GM21786 (cell line): ENCODE results near the gene BMP6.
"Not testable (repeated sequence)": the region's sequence is repeated elsewhere in the genome, so short reads cannot be mapped to it uniquely, and the experiment has no call there.

ENCODE experiments used
- ATAC-seq: cut with Tn5 transposase; IDR thresholded peaks from one replicate; pipeline ENCODE4 v1.9.1; 2021; ENCODE audit not compliant: unreplicated experiment

Gene BMP6

DNA sequence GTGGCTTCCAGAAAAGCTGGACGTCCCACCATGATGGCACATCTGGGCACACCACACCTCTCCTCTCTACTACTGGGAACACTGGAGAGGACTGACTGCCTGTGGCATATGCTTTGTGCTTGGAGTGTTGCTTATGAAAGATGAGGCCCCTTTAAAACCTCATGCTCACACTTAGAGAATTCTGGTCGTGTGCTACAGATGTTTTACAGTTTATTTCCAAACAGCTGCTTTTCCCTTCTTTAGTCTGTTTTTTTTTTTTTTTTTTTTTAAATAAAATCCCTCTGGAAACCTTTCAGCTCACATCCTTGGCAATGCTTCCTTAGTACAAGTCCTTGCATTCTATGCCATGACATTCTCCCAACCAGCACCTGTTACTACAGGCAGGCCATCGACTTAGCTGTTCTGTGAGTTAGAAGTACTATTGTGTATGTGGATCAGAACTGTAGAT is 60.3 kb downstream of the BMP6 start:
- ATAC-seq, result no peak

DNA sequence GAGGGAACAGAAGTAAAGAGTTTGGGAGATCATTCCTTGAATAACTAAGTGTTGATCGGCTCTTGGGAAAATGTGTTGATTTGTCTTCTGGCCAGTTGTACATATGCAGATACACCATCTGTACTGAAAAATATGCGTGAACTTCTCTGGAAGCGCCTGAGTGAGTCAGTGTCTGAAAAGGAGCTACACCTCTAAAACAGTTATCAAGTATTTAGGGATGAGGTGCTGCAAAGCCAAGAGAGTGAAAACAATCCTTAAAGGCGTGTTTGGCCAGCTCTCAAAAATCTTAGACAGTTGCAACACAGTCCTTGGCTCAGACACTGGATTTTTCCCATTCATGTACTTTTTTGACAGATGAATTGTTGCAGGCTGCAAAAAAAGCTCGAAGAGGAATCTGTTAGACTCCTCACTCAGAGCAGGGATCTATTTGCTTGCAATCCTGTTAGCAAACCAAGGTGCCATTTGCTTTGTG is 61.3 kb downstream of the BMP6 start:
- no peak for ATAC-seq

DNA sequence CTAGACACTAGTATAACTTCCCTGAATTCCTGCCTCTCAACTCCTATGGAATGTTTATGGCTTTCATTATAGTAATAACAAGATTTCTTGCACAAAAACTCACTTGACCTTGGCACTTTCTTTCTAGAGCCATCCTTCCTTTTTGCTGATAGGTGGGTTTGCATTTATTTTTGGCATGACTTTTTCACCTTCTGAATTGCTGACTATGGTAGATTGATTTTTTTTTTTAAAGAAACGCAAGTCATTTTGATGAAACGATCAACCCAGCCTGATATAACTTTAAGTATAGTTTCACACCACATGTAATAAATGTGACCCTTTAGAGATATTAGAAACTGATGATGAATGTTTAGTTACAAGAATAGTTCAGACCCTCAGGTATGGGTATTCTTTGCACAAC is 61.8 kb downstream of the BMP6 start:
- ATAC-seq, result no peak

DNA sequence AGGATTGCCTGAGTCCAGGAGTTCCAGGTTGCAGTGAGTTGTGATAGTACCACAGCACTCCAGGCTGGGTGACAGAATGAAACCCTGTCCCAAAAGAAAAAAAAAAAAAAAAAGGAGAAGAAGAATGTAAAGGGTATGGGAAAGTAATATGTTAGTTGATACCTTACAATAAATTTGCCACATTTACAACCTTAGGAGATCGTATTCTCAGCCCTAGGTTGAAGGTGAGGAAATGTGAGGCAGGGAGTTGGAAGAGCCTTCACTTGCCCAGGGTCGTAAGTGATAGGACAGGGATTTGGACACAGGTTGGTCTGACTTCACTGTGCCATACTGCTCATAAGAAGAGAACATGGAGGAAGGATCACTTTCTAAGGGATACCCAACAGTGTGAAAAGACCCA is 68.6 kb downstream of the BMP6 start:
- ATAC-seq, result no peak

DNA sequence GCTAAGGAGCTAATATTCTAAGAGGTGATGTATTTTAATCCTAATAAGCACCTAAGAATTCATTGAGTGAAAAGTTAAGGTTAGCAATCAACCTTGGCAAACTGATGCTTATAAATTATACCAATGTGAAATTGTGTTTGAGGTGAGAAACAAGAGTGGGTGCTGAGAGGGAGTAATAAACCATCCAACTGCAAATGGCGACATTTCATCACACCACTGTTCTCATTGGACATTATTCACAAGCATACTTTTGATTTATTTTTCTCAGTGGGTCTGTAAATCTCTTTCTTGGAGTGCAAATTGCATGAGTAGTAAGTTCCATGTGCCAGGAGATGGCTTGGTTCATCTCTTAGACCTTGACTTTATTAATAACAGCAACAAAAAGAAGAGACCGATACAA is 71.5 kb downstream of the BMP6 start:
- ATAC-seq, result no peak

DNA sequence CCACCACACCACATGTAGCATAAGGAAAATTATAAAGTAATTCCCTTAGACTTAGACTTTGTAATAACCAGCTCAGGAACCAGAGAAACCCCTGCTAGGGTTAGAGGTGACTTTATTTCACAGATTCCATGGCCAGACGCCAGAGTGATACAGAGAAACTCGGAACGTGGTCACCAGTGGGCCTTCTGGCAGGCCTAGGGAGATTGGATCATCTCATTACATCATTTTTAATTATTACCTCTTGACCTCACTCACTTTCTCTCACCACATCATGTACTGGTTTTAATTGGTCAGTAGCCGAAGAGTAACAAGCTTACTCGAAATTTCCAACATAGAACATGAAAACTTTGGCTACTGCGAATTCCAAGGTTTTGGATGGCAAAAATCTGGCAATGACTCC is 72.9 kb downstream of the BMP6 start:
- ATAC-seq, result no peak

DNA sequence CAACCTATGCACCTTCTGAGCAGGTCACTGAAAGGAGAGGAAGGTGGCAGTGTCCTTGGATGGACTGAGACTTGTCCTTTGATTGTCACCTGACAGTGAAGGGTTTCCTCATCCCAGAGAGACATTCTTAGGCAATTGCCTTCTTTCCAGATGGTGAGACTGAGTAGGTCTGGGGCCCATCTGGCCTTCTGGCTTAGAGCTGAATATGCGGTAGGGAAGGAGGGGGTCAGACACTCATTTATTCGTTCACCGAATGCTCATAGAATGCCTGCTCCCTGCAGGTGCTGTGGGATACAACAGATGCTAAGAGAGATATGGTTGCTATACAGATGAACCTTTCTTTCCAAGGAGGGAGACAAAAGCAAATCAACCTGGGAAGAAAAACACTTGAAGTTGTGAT is 76.8 kb downstream of the BMP6 start:
- ATAC-seq, result no peak

DNA sequence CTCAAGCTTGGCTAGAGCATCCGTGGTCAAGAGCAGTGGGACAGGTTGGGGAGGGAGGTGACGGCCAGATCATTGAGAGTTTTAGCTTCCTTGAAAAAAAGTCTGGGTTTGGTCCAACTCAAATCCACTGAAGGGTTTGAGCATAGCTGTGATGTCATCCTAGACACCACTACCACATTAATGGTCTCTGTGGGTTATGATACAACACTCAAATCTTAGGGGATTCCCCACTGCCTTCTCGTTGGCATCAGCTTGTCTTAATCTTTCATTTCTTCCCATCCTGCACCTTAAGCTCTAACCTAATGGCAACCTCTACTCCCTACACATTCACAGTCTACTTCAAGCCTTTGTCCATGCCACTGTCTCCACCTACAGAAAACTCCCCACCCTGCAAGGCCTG is 77.3 kb downstream of the BMP6 start:
- ATAC-seq, result no peak

DNA sequence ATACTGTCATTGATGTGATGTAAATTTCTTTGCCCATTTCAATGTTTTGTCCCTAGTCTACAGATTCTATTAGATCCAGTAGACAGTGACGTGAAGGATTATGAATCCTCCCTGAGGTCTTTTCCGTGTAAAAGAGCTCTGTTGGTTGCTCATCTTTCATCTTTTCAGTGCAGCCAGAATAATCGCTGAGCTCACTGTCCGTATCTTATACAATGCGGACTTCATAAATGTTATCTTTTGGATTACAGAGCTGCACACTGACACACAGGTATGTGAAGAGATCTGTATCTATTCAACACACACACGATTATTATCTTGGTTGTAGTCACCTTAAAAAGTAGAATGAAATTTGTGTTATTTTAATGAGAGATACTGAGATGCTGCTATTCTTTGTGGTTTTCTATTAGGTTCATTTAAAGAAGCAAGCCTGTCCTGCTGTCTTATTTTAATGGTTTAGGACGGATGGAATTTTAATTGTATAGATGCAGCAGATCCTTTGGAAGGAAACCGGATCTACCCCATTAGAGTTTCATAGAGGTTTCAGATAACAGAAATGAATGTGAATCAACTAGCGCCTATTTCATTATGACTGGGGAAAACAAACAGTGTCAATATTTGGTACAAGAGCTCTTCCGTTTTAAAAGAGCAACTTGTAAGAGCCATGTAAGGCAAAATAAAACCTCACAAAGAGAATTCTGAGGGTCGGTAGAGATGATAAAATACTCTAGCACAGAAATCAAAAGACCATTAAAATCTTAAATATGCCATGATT is 79.4 kb downstream of the BMP6 start:
- no peak for ATAC-seq

DNA sequence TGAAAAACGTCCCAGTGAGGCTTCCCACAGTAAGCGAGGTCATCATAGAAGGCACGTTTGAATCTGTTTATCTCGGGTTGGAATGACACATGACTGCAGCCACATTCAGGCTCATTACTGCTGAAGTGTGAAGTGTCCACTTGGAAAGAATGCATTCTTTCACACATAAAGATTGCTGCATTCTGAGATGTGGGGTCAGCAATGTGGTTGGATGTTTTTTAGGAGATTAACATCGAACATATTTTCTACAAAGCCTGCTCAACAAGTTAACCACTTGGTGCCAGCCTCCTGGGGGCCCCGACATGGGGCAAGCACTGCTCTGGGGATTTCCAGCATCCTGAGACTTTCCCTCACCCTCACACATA is 79.9 kb downstream of the BMP6 start:
- ATAC-seq, result no peak

DNA sequence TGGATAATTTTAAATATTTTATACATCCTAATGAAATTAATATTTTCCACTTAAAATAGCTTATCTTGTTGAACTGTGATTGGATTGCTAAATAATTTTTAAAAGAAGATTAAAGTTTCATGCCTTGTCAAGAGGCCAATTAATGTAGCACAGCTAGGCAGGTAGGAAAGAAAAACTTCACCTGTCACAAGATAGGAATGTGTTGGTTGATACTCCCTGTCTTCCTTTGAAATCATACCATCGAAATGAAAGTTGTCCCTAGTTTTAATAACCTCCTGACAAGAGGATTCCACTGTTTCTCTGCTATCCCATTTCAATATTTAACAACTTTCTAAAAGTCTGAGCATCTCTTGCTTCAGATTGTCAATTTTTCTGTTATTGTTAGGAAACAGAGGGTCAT is 80.8 kb downstream of the BMP6 start:
- ATAC-seq, result no peak

DNA sequence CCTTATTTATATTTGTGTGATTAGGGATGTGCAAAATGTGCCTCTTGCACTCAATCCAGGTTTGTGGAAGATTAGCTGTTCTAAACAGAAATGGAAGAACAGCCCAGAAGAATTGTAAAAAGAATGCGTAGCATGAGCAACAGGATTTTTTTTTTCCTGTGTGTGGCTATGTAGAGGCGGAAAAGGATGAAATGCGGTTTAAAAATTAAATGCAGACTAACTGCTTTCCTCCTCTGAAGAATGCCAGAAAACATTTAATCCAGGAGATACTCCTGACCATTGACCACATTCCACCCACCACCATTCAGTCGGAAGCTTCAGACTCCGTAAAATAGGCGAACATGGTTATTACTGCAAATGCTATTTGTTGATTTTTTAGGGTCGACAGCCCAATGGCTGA is 83.4 kb downstream of the BMP6 start:
- no peak for ATAC-seq

DNA sequence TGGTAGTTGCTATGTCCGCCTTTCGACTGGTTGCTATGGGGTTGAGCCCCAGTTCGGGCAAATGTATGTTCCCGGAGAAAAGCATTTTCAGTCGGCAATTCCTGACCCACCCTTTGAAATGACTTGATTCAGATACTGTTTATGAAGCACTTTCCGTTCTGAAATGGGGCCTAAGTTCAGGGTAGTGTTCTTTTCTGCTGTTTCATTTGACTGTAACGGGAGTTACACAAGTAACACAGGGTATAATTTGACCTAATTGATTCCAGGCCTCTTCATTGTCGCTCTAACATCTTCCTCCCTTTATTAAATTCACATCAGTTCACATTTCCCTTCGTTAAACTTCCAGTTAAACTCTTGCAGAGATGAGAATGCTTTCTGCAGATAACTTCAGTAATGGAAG is 85.5 kb downstream of the BMP6 start:
- no peak for ATAC-seq

DNA sequence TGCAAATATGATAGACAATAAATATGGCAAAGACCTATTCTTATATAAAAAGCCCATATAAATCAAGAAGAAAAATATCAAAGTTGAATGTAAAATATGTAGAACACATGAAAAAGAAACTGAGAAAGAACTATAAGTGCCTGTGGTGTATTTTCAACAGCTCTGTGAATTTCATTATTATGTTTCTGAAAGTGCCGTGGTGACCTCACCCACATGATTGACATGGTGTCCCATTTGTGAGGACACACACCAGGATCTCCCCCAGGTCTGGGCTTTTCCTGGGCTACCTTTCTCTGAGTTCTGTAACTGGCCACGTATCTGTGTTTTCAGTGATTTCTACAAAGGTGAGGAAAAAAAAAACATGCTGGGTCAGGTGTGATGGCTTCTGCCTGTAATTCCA is 86.7 kb downstream of the BMP6 start:
- no peak for ATAC-seq

DNA sequence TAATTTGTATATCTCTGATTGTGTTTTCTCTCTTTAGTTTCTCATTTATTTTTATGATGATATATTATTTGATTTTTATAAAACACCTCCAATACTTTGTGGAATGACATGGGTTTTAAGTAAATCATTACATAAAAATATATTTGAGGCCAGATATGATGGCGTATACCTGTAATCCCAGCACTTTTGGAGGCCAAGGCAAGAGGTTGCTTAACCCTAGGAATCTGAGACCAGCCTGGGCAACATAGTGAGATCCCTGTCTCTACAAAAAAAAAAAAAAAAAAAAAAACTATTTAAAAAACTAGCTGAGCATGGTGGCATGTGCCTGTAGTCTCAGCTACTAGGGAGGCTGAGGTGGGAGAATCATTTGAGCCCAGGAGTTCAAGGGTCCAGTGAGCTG is 87.3 kb downstream of the BMP6 start:
- no peak for ATAC-seq

DNA sequence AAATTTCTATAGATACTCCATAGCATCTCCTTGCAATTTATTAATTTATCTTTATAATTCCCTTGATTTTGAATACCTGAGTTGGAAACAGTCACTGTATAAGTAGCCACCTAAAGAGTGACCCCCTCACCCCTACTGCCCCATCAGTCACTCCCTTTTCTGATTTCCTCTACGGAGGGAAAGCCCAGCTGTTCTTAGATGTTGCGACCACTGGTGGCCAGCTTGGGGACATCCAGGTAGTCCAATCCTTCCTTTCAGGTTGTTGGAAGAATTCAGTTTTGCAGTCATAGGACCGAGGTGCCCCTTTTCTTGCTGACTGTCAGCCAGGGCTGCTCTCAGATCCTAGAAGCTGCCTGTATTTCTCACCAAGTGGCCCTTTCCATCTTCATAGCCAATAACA is 87.8 kb downstream of the BMP6 start:
- ATAC-seq, result no peak

DNA sequence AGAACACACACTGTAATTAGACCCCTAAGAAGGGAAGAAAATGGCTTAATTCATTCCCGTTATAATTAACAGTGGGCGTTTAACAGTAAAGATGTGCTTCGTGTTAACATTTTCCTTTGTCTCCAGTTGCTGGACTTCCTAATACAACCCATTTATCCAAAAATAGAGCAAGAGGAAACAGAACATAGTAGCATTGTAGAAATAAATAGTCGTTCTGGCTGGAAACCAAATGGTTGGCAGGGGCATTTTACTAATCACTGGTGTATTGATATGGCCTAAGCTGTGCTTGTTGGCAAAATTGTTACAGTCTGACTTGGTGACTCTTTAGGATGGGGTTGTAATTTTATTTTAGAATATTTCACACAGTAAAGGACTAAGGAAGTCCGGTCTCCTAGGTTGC is 89.8 kb downstream of the BMP6 start:
- ATAC-seq, result no peak

DNA sequence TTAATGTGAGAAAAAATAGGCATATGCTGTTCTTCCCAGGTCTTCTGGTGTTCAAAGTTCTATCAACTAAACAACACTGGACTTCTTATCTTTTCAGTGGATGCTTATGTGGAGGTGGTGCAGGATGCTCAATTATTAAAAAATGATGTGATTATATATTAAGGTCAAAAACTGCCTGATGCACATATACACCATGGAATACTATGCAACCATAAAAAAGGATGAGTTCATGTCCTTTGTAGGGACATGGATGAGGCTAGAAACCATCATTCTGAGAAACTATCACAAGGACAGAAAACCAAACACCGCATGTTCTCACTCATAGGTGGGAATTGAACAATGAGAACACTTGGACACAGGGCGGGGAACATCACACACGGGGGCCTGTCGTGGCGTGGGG is 91.3 kb downstream of the BMP6 start:
- ATAC-seq, result not testable (repeated sequence)

DNA sequence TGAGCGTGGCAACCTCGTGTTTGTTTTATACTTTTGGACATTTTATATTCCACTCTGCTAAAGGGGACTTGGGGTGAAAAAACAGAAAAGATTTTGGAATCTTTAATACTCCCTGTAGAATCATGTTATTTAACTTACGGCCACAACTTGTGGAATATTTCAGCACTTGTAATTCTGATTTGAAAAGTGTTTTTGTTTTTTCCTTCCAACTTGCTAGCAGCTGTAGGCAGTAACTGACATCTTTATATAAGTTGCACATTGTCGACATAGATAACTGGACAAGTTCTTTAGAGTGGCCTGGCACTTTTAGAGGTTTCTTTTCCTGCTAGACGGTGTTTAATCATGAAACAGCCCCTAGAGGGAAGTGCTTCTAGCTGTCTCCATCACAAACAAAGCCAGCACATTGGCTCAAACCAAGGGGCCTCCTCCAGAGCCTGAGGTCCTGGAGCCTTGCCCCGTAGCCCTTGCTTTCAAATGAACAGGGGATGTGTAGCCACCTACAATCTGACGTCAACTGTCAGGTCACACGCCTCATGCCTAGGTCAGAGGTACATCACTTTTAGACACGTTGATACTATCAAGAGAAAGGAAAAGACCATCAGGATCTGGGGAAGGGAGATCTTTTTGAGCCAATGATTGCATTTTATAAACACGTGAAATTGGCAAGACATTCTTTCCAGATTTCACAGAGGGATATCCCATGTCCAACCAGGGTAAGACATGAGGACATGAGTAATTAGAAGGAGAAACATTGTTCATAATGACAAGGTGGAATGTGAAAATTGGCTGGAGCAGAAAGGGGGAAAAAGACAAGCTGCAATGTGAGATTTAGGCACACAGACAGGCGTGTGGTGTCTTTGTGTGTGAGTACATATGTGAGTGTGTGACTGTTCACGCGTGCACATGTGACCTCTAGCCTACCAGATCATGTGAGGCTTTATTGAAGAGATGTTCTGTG is 92.6 kb downstream of the BMP6 start:
- ATAC-seq, result no peak

DNA sequence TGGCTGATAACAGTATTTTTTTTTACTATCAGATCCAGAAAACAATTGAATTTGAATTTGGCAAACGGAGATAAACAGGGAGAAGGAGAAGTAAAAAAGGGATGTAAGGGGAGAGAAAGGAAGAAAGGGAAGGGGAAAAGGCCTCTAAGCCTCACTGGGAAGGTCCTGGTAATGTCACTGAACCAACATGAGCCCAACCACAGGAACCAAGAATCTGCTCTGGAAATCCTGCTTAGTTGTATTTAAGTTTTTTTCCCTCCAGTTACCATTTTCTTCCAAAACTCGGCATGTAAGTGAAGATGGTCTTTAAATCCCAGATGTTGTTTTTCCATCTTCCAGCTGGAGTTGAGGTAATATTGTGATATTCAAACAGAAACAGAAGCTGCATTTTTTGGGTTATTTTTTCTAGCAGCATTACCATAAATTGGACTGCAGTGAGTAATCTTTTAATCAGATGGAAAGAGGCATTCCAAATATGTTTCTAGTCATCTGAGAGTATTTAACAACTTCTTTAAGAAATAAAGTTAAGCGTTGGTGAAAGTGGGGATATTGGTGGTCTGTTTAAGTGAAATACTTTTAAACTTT is 93.6 kb downstream of the BMP6 start:
- ATAC-seq, result no peak

DNA sequence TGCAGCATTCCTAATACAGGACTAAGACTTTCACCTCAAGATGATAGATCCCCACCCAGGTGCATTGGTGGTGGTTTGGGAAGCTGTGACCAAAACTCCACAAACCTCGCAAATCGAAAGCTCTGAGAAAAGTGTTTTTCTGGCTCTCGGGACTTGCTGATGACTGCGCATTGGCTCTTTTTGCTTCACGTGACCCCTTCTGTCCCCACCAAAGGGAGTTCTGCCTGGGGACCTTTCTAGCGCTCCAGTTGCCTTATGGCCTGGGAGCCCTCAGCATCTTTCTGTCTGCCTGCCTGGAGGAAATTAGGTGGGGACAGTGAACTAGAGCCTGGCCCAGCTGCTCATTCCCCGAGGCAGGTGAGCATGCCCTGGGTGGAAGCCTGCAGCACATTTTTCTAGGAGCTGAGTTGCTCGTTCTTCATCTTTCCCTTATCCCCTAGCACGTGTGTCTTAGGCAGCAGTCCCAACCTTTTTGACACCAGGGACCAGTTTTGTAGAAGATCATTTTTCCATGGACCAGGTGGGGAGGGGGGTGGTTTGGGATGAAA is 94.5 kb downstream of the BMP6 start:
- no peak for ATAC-seq

DNA sequence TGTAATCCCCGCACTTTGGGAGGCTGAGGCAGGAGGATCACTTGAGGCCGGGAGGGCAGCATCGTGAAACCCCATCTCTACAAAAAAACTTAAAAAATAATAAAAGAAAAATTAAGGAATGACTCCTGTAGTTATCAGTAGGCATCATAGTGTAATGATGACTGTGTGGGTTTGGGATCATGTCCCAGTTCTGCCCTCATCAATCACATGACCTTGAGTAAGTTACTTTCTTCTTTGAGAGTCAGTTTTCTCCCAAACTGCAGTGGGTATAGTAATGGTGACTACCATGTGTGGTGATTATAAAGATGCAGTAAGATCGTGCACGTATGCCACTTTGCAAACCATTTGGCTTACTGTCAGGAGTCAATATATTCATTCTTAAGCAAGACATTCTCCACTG is 95.5 kb downstream of the BMP6 start:
- ATAC-seq, result no peak
